SK-N-SH (cell line): ENCODE results near the gene CISD2. TPM values are rescaled to one million over a fixed set of nuclear protein-coding genes. Genes with fewer than 3 reads are reported as not detected.

Experiments
- CHD2 ChIP-seq: fragments of 150-350 bp; IDR thresholded peaks from 2 replicates; pipeline ENCODE4 v1.6.1; 2018; ENCODE audit warnings: low read length; ENCODE audit not compliant: partially characterized antibody
- ELF1 ChIP-seq: IDR thresholded peaks from 2 replicates; pipeline ENCODE4 v1.4.0; 2012
- EZH2phosphoT487 ChIP-seq: fragments of 200-600 bp; sonication (generic); IDR thresholded peaks from 2 replicates; pipeline ENCODE4 v1.6.1; 2017; ENCODE audit warnings: low read depth, mixed run types, mild to moderate bottlenecking, antibody characterized with exemption, moderate library complexity, borderline replicate concordance
- FOSL2 ChIP-seq: IDR thresholded peaks from 2 replicates; pipeline ENCODE4 v1.4.0; 2012; ENCODE audit warnings: low read depth, mild to moderate bottlenecking, moderate library complexity, borderline replicate concordance
- FOXJ3 ChIP-seq: sonication (generic); formaldehyde crosslinking; IDR thresholded peaks from 2 replicates; pipeline ENCODE4 v1.5.1; 2020; ENCODE audit warnings: mild to moderate bottlenecking, missing genetic modification reagents
- MEF2A ChIP-seq: IDR thresholded peaks from 2 replicates; pipeline ENCODE4 v1.4.0; 2012; ENCODE audit warnings: low read depth, borderline replicate concordance
- NRF1 ChIP-seq: IDR thresholded peaks from 2 replicates; pipeline ENCODE4 v1.6.1; 2012; ENCODE audit warnings: low read depth, mild to moderate bottlenecking, low read length
- POLR2AphosphoS5 ChIP-seq: IDR thresholded peaks from 2 replicates; pipeline ENCODE4 v1.6.1; 2012; ENCODE audit warnings: low read depth, low read length
- RAD21 ChIP-seq: IDR thresholded peaks from 2 replicates; pipeline ENCODE4 v1.6.1; 2012; ENCODE audit warnings: mild to moderate bottlenecking, low read length
- RFX5 ChIP-seq: IDR thresholded peaks from 2 replicates; pipeline ENCODE4 v1.6.1; 2012; ENCODE audit warnings: mild to moderate bottlenecking, improper control_type of control experiment, low read length
- RXRA ChIP-seq: IDR thresholded peaks from 2 replicates; pipeline ENCODE4 v1.4.0; 2012; ENCODE audit warnings: low read depth, mild to moderate bottlenecking, borderline replicate concordance
- SIN3A ChIP-seq: IDR thresholded peaks from 2 replicates; pipeline ENCODE4 v1.6.1; 2012; ENCODE audit warnings: low read depth, mild to moderate bottlenecking, low read length, moderate library complexity, borderline replicate concordance
- TCF12 ChIP-seq: IDR thresholded peaks from 2 replicates; pipeline ENCODE4 v1.4.0; 2012
- YY1 ChIP-seq: IDR thresholded peaks from 2 replicates; pipeline ENCODE4 v1.4.0; 2012; ENCODE audit warnings: low read depth, mild to moderate bottlenecking
- polyA plus RNA-seq, 3 experiments: library from polyadenylated mRNA; depleted of rRNA; stranded (reverse); fragments of >200 nt; gene quantifications; 2 replicates each; pipeline ENCODE4 v1.2.3, GENCODE V29; 2012
- TF ChIP-seq, protein P1 (sequence below): fragments of 200-600 bp; sonication (generic); IDR thresholded peaks from 2 replicates; pipeline ENCODE4 v1.6.1; 2017; ENCODE audit warnings: antibody characterized with exemption, mild to moderate bottlenecking, moderate library complexity
- TF ChIP-seq, protein P2 (sequence below): IDR thresholded peaks from 2 replicates; pipeline ENCODE4 v1.6.1; 2012; ENCODE audit warnings: mild to moderate bottlenecking, low read depth, low read length, moderate library complexity
- TF ChIP-seq, protein P3 (sequence below): IDR thresholded peaks from 2 replicates; pipeline ENCODE4 v1.4.0; 2012; ENCODE audit warnings: low read depth
- TF ChIP-seq, protein P4 (sequence below): IDR thresholded peaks from 2 replicates; pipeline ENCODE4 v1.4.0; 2012; ENCODE audit warnings: low read depth, borderline replicate concordance
- TF ChIP-seq, protein P5 (sequence below): fragments of 150-350 bp; IDR thresholded peaks from 2 replicates; pipeline ENCODE4 v1.6.1; 2017; ENCODE audit warnings: antibody characterized with exemption, low read length, low read depth, borderline replicate concordance

CISD2 gene
- polyA plus RNA-seq, 1 of the 3 experiments (the other 2 are of a cell fraction) = 21.4 TPM

DNA sequence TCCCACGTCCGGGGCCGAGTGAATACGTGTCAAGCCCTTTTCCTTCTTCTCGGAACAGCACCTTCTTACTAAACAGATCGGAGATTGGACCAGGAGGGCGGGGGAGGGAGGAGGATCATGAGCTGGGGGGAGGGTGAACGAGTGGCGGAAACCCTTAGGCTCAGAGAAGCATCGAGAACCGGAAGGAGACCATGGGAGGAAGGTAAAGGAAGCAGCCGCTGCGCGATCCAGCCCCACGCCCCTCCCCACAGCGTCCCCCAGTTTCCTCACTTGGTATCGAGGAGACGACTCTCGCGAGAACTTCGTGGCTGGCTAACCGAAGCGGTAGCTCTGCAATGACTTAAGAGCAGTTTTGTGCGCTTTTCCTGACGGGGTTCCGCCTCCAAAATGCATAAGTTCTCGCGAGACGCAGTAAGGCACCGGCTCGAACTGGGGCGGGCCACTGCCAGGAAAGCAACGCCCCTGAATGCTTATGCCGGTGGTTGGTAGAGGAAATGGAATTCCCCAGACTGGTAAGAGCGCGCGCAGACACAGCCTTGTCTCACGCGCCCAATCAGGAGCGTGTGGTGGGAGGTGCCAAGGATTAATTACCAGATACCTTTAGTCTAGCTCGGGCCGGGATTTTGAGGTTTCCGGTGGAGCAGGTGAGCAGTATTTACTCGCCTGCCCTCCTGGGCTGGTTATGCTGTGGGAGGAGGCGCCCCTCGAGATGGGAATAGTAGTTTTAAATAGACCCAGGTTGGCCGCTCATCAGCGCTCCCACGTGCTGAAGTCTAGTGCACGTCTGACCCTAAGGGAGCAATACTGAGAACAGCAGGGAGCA lies 40.9 kb upstream of the CISD2 start (continued):
- TF ChIP-seq NRF1 (peak; percentile 62), RFX5 (peak; percentile 56; the same call in 1 of the 2 replicates), TCF12 (no peak), RAD21 (no peak; the same call in 1 of the 2 replicates), MEF2A (no peak), POLR2AphosphoS5 (peak; percentile 72), RXRA (no peak), FOSL2 (no peak), CHD2 (peak; percentile 99), YY1 (no peak; the same call in 1 of the 2 replicates), SIN3A (0 out of 2 replicates have a peak, but pooled peaks have one; percentile 68), EZH2phosphoT487 (no peak), ELF1 (peak; percentile 58), FOXJ3 (CRISPR knock-in tag) (peak; percentile 21; the same call in 1 of the 2 replicates)
- TF ChIP-seq, protein P1, sequence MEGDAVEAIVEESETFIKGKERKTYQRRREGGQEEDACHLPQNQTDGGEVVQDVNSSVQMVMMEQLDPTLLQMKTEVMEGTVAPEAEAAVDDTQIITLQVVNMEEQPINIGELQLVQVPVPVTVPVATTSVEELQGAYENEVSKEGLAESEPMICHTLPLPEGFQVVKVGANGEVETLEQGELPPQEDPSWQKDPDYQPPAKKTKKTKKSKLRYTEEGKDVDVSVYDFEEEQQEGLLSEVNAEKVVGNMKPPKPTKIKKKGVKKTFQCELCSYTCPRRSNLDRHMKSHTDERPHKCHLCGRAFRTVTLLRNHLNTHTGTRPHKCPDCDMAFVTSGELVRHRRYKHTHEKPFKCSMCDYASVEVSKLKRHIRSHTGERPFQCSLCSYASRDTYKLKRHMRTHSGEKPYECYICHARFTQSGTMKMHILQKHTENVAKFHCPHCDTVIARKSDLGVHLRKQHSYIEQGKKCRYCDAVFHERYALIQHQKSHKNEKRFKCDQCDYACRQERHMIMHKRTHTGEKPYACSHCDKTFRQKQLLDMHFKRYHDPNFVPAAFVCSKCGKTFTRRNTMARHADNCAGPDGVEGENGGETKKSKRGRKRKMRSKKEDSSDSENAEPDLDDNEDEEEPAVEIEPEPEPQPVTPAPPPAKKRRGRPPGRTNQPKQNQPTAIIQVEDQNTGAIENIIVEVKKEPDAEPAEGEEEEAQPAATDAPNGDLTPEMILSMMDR = no peak; the same call in 1 of the 2 replicates
- TF ChIP-seq, protein P2, sequence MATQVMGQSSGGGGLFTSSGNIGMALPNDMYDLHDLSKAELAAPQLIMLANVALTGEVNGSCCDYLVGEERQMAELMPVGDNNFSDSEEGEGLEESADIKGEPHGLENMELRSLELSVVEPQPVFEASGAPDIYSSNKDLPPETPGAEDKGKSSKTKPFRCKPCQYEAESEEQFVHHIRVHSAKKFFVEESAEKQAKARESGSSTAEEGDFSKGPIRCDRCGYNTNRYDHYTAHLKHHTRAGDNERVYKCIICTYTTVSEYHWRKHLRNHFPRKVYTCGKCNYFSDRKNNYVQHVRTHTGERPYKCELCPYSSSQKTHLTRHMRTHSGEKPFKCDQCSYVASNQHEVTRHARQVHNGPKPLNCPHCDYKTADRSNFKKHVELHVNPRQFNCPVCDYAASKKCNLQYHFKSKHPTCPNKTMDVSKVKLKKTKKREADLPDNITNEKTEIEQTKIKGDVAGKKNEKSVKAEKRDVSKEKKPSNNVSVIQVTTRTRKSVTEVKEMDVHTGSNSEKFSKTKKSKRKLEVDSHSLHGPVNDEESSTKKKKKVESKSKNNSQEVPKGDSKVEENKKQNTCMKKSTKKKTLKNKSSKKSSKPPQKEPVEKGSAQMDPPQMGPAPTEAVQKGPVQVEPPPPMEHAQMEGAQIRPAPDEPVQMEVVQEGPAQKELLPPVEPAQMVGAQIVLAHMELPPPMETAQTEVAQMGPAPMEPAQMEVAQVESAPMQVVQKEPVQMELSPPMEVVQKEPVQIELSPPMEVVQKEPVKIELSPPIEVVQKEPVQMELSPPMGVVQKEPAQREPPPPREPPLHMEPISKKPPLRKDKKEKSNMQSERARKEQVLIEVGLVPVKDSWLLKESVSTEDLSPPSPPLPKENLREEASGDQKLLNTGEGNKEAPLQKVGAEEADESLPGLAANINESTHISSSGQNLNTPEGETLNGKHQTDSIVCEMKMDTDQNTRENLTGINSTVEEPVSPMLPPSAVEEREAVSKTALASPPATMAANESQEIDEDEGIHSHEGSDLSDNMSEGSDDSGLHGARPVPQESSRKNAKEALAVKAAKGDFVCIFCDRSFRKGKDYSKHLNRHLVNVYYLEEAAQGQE = peak; percentile 55
- TF ChIP-seq, protein P3, sequence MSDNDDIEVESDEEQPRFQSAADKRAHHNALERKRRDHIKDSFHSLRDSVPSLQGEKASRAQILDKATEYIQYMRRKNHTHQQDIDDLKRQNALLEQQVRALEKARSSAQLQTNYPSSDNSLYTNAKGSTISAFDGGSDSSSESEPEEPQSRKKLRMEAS = peak; percentile 90
- TF ChIP-seq, protein P4, sequence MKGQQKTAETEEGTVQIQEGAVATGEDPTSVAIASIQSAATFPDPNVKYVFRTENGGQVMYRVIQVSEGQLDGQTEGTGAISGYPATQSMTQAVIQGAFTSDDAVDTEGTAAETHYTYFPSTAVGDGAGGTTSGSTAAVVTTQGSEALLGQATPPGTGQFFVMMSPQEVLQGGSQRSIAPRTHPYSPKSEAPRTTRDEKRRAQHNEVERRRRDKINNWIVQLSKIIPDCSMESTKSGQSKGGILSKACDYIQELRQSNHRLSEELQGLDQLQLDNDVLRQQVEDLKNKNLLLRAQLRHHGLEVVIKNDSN = no peak
- TF ChIP-seq, protein P5, sequence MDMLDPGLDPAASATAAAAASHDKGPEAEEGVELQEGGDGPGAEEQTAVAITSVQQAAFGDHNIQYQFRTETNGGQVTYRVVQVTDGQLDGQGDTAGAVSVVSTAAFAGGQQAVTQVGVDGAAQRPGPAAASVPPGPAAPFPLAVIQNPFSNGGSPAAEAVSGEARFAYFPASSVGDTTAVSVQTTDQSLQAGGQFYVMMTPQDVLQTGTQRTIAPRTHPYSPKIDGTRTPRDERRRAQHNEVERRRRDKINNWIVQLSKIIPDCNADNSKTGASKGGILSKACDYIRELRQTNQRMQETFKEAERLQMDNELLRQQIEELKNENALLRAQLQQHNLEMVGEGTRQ = no peak
